RWPE2 (cell line): ENCODE results near the gene UCK2.
A peak's percentile ranks its signal among the peaks of the same experiment; 100 is the strongest.

Experiments used
- ATAC-seq: fragments of 200-7000 bp; cut with Tn5 transposase; 3 replicates; pipeline ENCODE4 v1.9.1; 2021; ENCODE audit warnings: low read depth
- DNase-seq: peaks from one replicate; pipeline ENCODE4 v3.0.0-alpha.2; 2020; ENCODE audit warnings: low spot score
- H3K27ac ChIP-seq: fragments of 450-650 bp; 2 replicates; pipeline ENCODE4 v1.5.1; 2017; ENCODE audit warnings: mild to moderate bottlenecking; ENCODE audit not compliant: poor library complexity, severe bottlenecking
- H3K27me3 ChIP-seq: fragments of 250-450 bp; sonication (Bioruptor Pico); 2 replicates; pipeline ENCODE4 v1.5.1; 2021; ENCODE audit warnings: mild to moderate bottlenecking, moderate library complexity; ENCODE audit not compliant: insufficient read depth, poor library complexity, severe bottlenecking
- H3K36me3 ChIP-seq: fragments of 250-450 bp; sonication (Bioruptor Pico); 2 replicates; pipeline ENCODE4 v1.5.1; 2020; ENCODE audit warnings: low read depth, mild to moderate bottlenecking, moderate library complexity
- H3K4me1 ChIP-seq: fragments of 250-450 bp; sonication (Bioruptor Pico); 2 replicates; pipeline ENCODE4 v1.5.1; 2021; ENCODE audit warnings: mild to moderate bottlenecking, moderate library complexity; ENCODE audit not compliant: insufficient read depth, poor library complexity, severe bottlenecking
- H3K4me3 ChIP-seq: fragments of 250-450 bp; sonication (Bioruptor Pico); 2 replicates; pipeline ENCODE4 v1.5.1; 2021; ENCODE audit warnings: mild to moderate bottlenecking, moderate library complexity; ENCODE audit not compliant: severe bottlenecking
- H3K9me3 ChIP-seq: fragments of 250-450 bp; sonication (Bioruptor Pico); 2 replicates; pipeline ENCODE4 v1.5.1; 2021; ENCODE audit warnings: mild to moderate bottlenecking, moderate library complexity; ENCODE audit not compliant: severe bottlenecking
- CTCF ChIP-seq: fragments of 450-650 bp; IDR thresholded peaks from one replicate; pipeline ENCODE4 v1.5.1; 2017; ENCODE audit warnings: mild to moderate bottlenecking, moderate library complexity; ENCODE audit not compliant: poor library complexity, severe bottlenecking

UCK2 gene

DNA sequence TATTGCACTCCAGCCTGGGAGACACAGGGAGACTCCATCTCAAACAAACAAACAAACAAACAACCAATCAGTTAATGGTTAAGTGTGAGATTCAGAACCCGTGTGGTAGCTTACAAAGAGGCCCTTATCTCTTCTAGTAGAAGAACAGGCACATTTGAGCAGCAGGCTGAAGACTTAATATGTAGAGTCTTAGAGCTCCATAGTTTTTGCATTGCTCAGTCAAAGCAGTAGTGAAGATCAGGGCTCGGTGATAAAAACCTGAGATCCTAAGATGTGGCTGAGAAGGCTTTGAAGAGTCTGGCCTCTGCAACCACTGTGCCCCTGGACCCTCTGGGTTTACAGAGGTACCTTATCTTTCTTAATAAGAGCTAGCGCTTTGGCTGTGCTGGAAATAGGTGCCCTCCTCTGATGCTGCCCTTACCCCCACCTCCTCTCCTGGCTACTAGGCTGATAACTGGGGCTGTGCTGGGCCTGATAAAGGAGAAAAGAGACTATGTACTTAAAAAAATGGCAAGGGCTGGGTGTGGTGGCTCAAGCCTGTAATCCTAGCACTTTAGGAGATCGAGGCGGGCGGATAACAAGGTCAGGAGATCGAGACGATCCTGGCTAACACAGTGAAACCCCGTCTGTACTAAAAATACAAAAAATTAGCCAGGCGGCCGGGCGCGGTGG, 10.5 kb upstream of the UCK2 start:
- Histone ChIP-seq H3K4me3 (no peak overlapping the region), H3K27ac (no peak overlapping the region), H3K27me3 (no peaks in the 10 kb centered on the region), H3K4me1 (no peaks in the 10 kb centered on the region), H3K36me3 (no peaks in the 10 kb centered on the region), H3K9me3 (no peaks in the 10 kb centered on the region)
- ATAC-seq = no peak
- no peak for TF ChIP-seq CTCF
- DNase-seq = no peak

DNA sequence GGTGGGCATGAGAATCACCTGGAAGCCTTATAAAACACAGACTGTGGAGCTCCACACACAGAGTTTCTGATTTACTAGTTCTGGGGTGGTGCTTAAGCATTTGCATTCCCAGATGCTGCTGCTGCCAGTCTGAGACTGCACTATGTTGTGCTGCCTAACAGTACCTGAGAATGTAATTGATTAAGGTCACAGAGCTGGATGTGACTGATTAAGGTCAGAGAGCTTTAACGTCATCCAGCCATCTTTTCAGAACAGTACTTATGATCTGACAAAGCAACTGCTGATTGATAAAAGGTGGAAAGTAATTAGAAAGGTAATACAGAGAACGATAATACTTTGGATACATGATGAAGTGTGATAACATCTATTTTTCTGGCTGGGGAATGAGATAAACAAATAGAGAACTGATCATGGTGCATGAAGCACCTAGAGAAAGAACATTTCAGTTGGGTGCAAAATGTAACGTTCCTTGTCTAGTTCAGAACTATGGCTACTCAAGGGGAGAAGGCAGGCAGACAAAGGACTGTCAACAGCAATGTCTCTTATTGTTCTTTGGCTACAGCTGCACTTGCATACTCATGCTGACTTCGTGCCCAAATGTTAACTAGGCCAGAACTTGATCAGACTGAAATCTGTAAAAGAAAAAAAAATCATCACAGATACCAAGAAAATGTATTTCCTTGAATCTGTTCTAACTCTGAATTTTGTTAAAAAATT, 3.7 kb upstream of the UCK2 start:
- no peaks in the 10 kb centered on the region for H3K27me3 ChIP-seq
- DNase-seq = no peak
- H3K4me1 ChIP-seq = peaks cover 3% of the 10 kb centered on the region
- no peaks in the 10 kb centered on the region for H3K36me3 ChIP-seq
- no peak overlapping the region for H3K27ac ChIP-seq
- no peak for TF ChIP-seq CTCF
- no peak overlapping the region for H3K4me3 ChIP-seq
- H3K9me3 ChIP-seq = no peaks in the 10 kb centered on the region
- ATAC-seq = no peak

GRCh38 chr1:165824269-165824643, 3.2 kb upstream of the UCK2 start:
- Histone ChIP-seq H3K4me1 (peaks cover 3% of the 10 kb centered on the region), H3K27ac (no peak overlapping the region), H3K4me3 (no peak overlapping the region), H3K36me3 (no peaks in the 10 kb centered on the region), H3K27me3 (no peaks in the 10 kb centered on the region), H3K9me3 (no peaks in the 10 kb centered on the region)
- DNase-seq (no peak), ATAC-seq (no peak)
- no peak for TF ChIP-seq CTCF

DNA sequence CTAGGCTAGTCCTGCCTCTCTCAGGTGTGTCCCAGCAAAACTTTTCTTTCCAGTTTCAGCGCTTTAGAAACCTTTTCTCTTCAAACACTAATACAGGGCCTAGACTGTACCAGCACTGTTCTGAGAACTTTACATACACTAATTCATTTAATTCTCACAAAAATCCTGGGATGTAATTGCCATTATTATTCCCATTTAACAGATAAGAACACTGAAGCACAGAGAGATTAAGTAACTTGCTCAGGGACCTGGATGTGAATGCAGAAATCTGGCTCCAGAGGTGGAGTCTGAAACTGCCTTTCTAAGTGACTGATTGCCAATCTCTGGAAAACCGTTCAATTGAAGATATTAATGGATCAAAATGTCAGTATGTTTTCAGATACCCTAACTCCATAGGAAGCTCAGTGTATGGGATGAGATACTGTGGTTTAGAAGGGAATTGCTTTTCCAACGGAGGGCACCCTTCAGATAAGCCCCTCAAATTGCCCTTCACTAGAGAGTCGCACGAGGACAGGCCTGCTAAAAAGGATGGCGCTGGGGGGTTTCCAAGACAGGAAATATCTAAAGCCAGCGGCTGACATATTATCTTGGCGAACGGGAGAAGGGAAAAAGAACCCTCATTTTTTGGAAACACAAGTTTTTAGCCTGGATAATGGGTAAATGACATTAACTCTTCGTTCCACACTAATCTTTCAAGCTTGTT, 698 bp upstream of the UCK2 start:
- Histone ChIP-seq H3K27me3 (no peaks in the 10 kb centered on the region), H3K36me3 (peaks cover 8% of the 10 kb centered on the region; the same call in 1 of the 2 replicates), H3K4me3 (peak overlapping the region; percentile 91), H3K9me3 (no peaks in the 10 kb centered on the region), H3K4me1 (peaks cover 3% of the 10 kb centered on the region), H3K27ac (peak overlapping the region; percentile 88)
- no peak for DNase-seq
- no peak for TF ChIP-seq CTCF
- ATAC-seq = no peak
